GM19455 (cell line): Measurements from ENCODE around the gene TMEM200B.
"Not testable (repeated sequence)": the region's sequence is repeated elsewhere in the genome, so short reads cannot be mapped to it uniquely, and the experiment has no call there.

Experiments
- ATAC-seq: cut with Tn5 transposase; IDR thresholded peaks from one replicate; pipeline ENCODE4 v1.9.1; 2021; ENCODE audit not compliant: unreplicated experiment

The TMEM200B gene

DNA sequence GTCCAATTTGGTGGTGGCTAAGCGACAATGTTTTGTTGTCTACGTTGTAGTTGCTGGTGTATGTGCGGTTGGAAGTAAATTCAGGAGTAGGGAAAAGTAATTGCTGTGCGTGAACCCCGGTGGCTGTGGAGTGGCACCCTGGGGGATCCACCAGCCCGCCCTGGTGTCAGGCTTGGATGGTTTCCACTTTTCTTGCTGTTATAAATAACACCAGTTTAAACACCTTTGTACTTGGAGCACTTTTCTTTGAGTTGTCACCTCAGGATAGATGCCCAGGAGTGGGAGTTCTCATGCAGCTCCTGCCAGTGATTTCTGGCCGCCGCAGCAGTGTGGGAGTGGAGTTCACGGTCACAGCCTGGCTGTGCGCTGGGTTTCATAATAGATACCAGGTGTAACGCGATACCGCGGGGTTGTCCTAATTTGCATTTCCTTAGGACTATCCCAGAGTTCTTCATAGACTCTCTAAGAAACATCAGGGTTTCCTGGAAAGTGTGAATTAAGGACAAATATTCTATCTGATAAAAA is 12.8 kb upstream of the TMEM200B start:
- ATAC-seq = no peak

DNA sequence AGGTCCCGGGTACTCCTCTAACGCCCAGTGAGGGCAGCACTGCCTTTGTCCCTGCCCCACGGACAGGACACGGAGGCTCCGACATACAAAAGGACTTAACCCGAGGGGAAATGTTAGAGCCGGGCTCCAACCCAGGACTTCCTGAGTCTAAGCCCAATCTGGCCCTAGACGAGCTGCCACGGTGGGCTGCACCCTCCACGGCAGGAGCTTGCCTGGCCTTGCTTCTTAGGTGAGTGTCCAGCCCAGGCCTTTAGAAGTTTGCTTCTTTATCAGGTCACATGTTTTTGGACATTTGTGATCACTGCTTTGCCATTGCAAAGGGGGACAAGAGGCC is 11.0 kb upstream of the TMEM200B start:
- no peak for ATAC-seq

DNA sequence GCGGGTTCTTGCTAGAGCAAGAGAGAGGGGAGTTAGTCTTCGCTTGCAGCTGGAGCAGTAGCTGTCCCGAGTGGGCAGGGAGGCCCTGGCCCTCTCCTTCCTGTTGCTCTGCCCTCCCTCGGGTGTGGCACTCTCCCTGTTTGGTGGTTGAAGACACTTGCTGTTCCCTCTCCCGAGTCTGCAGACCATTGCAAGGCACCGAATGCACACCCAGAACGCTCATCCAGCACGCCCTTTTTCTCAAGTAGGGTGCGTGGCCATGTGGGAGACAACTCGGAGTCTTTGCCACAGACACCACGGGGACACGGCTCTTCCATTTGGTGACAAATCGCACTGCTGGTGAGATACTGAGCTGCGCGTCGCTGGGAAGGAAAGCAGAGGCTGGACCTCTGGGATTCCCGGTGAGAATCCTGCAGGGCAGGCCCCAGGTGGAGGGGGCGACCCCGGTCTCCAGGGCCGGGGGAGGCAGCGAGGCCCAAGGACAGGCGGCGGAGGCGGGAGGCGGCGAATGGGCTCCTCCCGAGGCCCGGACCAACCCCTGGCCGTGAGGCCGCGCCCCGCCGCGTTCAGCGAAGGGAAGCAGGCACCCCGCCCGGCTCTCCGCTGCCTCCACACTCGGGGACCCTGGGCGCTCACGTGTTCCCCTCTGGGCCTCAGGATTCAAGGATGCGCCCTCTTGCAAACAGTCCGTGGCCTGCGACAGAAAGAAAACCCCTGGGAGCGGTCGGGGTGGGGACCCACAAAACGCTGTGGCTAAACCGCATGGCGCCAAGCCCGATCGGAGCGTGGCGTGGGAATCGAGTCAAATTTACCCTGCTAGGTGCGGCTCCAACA is 10.4 kb upstream of the TMEM200B start:
- ATAC-seq = no peak

DNA sequence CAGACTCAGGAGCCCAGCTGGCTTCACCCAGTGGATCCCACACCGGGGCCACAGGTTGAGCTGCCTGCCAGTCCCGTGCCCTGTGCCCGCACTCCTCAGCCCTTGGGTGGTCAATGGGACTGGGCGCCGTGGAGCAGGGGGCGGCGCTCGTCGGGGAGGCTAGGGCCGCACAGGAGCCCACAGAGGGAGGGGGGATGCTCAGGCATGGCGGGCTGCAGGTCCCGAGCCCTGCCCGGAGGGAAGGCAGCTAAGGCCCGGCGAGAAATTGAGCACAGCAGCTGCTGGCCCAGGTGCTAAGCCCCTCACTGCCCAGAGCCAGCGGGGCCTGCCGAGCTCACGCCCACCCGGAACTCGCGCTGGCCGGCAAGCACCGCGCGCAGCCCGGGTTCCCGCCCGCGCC is 7.4 kb upstream of the TMEM200B start:
- ATAC-seq = not testable (repeated sequence)

DNA sequence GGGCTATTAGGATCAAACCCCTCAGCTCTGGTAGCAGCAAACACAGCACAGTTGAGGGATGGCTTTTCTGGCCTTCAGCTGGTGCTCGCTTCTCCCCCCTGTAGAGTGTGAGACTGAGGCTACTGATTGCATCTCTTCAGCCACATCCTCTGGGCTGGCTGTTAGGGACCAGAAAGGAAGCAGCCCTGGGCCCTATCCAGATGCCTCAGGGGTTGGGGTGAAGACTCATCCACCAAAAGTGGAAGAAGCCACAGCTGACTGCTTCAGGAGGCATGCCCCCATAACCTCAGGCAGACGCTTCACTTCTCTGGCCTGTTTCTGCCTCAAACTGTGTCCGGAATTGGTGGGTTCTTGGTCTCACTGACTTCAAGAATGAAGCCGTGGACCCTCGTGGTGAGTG is 6.2 kb upstream of the TMEM200B start:
- no peak for ATAC-seq

DNA sequence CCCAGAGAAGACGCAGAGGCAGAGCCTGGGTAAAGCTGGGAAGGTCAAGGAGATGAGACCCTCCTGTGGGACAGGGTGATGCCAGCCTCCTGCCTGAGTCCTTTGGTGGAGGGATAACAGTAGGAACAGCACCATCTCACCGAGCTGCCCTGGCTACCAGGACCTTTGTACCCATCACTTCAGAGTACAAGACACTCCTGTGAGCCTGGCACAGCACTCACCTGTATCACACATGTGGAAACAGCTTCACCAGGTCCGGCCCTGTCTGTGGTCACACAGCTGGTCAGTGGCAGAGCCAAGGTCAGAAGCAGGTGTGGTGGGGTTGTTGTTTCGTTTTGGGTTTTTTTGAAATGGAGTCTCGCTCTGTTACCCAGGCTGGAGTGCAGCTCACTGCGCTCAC is 5.0 kb upstream of the TMEM200B start:
- no peak for ATAC-seq

DNA sequence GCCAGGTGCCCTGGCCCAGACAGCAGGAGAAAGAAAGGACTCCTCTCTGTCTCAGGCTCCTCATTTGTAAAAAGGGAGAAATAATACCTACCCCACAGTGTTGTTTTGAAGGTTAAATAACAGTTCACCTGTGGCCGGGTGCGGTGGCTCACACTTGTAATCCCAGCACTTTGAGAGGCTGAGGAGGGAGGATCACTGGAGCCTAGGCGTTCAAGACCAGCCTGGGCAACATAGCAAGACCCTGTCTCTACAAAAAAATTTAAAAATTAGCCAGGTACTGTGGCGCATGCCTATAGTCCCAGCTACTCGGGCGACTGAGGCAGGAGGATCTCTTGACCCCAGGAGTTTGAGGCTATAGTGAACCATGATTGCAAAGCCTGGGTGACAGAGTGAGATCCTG is 2.5 kb upstream of the TMEM200B start:
- ATAC-seq = no peak

DNA sequence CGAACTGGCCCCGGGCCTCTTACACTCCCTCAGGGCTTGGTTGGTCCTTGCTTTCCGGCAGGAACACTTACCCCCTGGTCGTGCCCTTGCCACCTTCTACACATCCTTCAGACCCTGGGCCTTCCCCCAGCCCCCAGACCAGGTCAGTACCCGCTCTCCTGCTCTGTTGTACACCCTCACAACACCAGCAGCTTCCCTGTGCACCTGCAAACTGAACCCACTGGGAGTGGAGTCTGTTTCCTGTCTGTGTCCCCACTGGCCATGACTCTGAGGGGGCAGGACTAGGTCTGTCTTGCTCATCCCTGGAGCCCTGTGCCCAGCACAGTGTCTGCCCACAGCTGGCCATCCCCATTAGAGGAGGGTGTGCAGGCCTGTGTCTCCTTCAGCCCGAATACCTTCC is 2.1 kb upstream of the TMEM200B start:
- ATAC-seq = no peak

DNA sequence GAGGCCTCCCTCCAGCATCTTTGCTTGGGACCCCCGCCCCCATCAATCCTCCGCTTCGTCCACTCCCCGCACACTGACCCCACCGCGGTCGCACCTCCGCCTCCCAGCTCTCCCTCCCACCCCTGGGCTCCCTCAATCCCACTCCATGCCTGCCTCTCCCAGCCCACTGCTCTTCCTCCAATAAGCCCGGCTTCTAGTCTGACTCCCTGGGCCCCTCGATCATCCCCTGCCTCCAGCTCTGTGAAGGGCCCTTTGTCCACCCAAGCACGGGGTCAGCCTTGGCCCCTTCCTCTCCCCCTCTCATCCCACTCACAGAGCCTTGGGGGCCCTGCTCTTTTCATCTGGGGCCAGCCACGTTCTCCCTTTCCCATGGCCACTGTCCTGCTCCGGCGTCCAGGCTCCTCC is 1.5 kb upstream of the TMEM200B start:
- ATAC-seq = no peak

DNA sequence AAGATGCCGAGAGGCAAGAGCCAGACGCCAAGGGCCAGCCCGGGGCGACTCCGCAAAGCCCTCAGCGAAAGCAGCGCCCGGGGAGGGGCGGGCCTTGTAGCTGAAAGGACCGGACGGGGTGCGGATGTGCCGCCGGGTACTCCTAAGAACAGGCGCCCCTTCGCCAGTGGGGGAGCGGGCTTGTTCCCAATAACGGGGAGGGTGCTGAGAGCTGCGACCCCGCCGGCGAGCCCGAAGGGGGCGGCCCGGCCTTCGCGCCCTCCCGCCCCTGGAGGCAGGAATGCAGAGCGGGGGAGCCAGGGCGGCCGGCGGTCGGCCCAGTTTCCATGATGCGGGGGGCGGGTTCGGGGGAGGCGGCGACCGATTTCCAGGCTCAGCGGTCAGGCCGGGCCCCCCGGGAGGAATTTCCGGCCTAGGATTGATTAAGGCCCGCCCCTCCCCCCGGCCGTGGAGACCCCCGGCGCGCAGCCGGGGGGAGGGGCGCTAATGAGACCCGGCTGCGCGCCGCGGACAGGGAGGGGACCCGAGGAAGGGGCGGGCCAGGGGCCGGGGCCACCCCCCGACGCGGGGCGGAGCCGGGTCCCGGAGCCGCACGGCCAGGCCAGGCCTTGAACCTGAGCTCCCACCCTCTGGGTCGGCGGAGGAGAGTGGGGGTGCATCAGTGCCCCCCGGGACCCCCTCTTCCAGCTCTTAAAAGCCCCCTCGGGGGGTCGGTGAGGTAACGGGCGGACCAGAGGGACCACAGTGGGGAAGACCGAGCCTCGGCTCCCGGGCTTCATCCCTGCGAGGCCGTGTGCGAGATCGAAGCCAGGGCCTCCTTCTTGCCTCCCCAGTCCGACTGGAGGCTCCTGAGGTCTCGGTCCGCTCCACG is 898 bp upstream of the TMEM200B start:
- no peak for ATAC-seq

DNA sequence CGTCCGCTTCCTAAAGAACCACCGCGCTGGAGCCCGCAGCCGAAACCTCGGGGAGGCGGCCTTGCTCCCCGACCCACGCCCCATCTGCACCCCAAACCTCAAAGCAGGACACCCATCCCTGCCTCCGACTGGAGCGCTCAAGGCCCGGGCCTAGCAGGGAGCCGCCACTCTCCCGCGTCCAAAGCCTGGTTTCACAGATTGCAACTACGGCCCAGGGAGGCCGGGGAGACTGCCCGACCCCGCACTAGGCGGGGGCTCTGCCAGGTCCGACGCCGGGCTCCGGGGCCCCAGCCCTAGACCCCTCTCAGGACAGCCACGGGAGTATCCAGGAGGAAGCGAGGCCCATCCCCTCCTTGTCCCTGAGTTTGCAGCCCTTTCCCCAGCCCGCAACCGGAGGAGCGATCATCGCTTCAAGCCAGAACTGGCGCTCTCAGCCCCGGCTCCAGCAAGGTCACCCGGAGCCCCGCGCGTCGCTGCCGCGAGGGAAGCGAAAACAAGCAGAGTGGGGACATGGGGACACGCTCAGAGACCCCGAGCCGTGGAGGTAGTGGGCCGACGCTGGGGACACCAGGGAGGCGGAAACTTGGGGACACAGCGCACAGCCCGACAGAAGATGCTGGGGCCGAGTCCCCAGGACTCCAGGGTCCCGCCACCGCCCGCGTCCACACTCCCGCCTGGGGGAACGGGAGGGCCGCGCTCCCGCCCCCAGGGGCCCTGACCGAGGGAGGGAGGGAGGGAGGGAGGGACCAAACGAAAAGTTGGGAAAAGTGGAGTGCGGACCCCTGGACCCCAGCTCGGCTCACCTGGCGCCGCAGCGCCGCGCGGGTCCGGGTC is 433 bp downstream of the TMEM200B start:
- no peak for ATAC-seq

DNA sequence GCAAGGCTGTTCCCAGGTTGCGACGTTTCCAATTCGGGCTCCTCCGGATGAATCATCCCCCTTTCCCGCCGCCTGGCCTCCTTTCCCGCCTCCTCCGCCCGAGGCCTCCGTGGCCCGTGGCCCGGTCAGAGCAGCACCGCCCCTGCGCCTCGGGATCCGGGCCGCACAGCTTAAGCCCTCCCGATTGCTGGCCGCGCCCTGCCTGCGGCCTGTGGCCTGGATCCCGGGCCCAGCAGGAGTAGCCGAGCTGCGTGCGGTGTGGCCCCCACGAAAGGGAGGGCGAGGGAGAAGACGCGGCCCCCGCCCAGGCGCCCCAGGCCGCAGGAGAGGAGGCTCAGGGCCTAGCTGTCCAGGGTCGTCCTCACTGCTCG is 1.0 kb downstream of the TMEM200B start:
- no peak for ATAC-seq

DNA sequence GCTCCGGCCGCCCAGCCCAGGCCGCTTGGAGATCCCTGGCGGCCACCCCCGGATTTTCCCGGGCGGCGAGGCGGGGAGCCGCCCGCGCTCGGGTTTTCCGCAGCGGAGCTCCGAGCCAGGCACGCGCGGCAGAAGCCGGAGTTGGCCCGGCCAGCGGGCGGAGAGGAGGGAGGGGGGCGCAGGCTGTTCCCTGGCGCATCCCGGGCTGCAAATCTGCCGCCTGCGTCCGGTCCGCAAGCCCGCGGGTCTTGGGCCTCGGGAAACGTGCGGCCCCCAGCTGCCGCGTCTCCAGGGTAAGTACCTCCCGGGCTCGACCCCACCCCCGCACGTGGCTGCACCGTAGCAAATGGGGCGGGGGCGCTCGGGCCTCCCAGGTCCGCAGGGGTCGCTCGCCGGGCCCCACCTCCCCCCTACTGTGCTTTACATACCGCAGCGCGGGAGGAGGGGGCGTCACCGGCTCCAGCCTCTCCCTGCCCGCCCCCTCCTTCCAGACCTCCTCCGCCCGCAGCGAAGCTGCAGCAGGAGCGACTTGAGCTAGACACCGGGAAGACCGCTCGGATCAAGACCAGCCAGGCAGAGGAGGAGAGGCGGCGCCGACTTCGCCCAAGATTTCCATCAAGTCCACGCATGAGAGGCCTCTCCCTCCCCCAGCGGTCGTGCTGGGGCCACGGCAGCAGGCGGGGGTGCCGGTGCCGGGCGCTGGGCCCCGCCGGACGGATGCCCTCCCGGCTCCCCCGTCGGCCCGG is 1.6 kb downstream of the TMEM200B start:
- ATAC-seq = no peak

DNA sequence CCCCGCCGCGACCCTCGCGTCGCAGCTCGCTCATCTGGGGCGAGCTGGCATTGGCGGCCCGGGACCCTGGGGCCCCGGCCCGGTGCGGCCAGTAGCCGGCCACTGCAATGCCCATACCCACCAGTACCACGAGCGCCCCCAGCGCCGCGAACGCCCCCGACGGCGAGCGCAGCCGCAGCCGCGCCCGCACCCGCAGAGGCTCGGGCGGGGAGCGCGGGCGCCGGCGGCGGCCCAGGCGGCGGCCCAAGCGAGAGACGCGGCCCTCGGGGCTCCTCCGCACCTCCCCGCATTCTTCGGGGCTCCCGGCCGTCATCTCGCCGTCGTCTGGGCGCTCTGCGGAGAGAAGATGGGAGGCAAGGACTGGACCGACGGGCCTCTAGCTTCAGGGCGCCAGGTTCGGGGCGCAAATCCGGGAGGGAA is 2.2 kb downstream of the TMEM200B start:
- no peak for ATAC-seq

DNA sequence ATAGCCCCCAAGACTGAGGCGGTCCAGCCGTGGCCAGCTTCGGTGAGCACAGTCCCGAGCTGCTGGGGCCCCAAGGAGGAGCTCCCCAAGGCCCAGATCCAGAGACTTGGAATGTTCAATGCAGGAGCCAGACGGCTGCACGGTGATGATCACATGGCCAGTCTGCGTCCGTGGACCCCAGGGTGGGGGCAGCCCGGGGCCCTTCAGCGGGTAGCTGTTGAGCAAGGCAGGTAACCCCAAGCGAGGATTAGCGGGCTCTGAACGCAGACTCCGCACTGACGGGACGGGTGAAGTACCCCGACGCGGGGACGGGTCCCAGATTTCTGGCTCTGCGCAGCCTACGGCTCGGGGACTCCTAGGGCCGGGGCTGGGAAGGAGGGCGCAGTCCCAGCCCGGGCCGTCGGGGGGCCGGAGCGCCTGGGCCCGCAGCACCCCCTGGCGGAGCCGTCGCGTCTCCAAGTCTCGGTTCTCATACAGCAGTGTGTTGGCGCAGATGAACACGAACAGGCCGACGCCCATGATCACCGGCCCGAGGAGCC is 2.7 kb downstream of the TMEM200B start:
- no peak for ATAC-seq

DNA sequence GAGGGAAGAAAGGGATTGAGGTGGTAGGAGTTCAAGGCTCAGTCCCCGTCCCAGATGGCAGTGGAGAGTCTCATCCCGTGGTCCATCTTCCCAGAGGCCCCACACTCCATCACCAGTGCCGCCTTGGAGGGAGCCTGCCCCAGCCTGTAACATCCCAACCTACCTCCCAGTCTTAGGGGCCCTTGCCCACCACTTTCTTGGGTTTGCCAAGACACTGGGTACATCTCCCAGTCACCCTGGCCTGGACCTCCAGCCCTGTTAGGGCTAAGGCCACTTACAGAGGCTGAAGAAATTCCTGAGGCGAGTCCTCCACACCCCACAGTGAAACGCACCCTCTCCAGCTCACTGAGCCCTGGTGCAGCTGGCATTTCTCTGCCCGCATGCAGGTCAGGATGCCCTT is 3.3 kb downstream of the TMEM200B start:
- no peak for ATAC-seq

DNA sequence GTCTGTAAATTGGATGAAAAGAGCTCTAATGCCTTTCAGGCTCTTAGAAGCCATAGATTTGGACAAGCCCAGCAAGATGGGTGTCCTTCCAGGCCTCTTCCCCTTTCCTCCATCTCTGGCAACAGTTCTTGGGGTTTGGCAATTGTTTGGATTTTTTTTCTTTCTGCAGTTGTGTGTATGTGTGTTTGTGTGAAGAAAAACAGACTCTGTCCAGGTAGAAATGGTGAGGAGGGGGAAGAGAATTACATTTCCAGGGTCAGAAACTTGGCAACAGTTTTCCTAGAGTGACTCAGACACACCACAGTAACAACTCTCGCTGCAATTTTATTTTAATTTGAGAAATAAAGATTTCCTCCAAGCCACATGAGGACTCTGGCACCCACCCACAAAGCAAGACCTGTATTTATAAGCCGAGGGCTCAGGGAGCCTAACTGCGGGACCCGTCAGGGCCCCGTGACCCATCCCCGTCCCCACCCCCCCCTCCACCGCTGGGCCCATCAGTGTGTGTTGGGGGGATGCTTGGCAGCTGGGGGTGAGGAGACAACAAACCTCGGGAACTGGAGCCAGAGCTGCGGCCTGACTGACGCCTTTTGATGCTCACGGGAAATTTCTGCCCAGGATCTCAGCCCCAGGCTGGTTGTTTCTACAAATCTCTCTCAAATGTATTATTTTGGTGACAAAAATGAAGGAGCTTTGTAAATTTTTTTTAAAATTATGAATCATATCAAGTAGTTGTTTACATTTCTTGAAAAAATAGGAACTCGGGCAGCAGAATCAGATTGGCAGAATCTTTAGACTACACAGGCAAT is 4.4 kb downstream of the TMEM200B start:
- no peak for ATAC-seq

DNA sequence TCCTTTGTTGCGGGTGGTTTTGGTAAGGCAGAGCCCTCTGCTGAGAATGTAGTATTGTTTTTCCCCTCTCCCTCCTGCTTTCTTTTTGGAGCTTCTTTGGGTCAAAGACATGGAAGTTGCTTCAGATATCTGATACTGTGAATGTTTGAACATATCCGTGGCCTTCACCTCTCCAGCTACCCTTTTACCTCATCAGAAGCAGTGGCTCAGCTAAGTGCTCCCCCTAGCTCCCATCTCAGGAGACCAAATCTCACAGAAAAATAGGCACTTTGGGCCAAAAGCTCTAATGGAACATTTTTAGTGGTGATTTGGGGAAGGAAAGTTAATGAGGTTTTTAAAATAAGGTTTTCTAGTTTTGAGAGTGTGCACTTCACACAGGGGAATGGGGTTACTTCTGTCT is 6.3 kb downstream of the TMEM200B start:
- ATAC-seq = no peak

DNA sequence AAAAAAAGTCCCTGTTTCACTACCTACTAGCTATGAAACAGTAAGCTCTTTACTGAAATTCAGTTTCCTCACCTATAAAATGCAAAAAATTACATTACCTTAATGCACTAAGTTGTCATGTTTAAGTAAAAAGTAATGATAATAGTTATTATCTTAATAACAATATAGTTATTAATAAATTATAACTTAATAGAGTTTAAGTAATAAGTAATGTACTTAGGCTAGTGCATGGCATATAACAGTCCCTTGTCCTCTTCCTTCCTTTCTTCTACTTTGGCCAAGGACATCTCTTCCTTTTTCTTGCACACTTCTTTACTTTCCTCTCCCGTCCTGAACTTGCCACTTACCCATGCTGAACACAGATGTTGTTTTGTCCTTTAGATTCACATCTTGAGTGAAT is 9.0 kb downstream of the TMEM200B start:
- no peak for ATAC-seq
